RPMI8226 (cell line): ENCODE results near the gene H1-8.

Experiments
- DNase-seq: peaks from one replicate; pipeline ENCODE4 v3.0.0-alpha.2; 2015

H1-8 gene

GRCh38 chr3:129575233-129575996 is 32.4 kb downstream of the H1-8 start:
- no peak for DNase-seq

DNA sequence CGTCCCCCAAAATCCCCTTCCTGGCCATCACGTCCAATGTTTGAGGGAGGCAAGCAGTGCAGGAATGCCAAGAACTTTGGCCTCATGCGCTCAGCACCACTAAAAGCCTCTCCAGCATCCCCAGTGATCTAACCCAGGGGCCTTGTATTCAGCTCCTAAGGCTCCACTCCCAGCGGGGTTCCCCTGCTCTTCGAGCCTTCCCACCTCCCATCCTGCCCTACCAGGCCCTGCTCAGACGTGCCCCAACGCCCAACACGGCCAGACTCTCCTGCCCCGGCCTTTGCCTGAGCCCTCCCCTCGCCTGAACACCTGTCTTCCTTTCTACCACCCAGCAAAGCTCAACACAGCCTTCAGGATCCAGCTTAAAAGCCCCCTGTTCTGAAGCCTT is 33.0 kb downstream of the H1-8 start:
- peak; percentile 42 for DNase-seq

- DNase-seq: peak; percentile 97
Observed at GRCh38 chr3:129576514-129577352, 33.8 kb downstream of the H1-8 start.

DNA sequence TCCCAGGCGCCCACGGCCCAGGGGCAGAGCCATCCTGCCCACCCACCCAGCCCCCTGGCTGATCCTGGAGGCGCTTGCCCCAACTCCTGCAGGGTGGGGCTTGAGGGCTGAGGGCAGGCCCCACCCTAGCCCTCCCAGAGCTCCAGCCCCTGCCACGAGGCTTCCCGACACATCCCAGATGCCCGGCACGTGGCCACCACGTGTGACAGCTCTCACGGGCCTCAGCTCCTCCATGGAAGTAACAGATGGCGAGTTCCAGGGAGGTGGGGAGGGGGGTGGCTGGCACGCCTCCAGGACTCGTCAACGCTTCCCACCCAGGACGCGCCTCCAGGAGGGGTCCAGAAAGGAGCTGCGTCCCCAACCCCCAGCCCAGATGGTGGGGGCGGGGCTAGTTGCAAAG is 34.4 kb downstream of the H1-8 start:
- DNase-seq: peak; percentile 71

GRCh38 chr3:129577925-129578786 is 35.2 kb downstream of the H1-8 start:
- peak; percentile 79 for DNase-seq

DNA sequence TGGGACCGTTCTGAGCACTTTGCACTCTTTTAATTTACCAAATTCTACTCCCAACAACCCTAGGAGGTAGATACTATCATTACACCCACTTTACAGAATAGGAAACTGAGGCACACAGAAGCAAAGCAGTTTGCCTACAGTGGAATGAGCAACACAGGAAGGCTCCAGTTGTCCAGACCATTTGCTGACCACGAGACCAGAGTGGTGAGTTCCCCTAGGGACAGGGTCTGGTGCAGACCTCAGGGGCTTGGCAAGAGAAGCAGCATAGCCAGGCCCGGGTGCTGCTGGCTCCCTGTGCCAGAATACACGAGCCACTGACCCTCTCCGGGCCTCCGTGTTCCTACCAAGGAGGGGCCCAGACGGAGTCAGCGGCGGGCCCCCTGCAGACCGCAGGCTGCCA is 37.0 kb downstream of the H1-8 start:
- DNase-seq: no peak

GRCh38 chr3:129581623-129582022 is 38.6 kb downstream of the H1-8 start:
- no peak for DNase-seq

- no peak for DNase-seq
Observed at GRCh38 chr3:129582799-129583198, 39.8 kb downstream of the H1-8 start.

GRCh38 chr3:129583289-129583688 is 40.3 kb downstream of the H1-8 start:
- DNase-seq: no peak

DNA sequence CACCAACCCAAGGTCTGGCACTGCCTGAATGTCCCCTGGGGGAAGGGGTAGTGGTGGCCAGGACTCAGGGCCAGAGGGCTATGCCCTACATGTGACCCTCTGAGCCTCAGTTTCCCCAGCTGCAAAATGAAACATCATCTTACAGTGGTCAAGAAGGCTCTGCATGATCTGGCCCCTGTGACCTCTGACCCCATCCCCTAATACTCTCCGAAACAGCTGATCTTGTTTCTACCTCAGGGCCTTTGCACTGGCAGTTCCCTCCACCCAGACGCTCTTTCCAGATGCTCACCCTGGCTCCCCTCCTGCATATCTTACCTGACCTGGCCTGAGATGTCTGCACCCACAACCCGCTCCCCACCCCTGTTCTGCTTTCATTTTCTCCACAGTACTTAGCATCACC is 41.7 kb downstream of the H1-8 start:
- DNase-seq: no peak

- DNase-seq: no peak
Observed at GRCh38 chr3:129585949-129586657, 43.1 kb downstream of the H1-8 start.

GRCh38 chr3:129586746-129587430 is 43.9 kb downstream of the H1-8 start:
- no peak for DNase-seq

DNA sequence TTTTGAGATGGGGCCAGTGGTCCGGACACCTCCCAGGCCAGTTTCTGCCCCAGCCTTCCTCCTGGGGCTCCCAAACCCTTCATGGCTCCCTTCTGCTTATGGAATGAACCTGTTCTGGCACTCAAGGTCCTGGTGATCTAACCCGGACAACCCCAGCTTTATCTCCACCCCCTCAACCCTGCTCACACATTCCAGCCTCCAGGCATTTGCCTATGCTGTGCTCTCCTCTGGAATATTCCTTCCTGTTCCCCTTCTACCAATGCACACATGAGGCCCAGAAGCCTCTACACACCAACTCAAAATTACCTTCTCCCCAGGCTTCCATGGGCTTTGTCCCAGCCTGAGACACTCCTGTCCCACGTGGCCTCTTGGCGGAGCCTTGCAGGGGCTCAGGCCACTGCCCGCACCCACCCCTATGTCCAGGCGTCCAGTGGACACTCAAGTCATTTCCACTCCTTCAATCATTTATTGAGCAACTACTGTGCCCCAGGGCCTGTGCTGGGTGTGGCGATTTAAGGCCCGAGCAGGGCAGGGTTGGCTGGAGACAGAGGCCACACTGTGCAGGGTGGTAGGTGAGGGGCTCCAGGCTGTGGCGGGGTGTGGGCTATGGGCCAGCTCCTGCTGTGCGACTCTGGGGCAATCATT is 44.7 kb downstream of the H1-8 start:
- no peak for DNase-seq

GRCh38 chr3:129590215-129590614 is 47.2 kb downstream of the H1-8 start:
- no peak for DNase-seq

DNA sequence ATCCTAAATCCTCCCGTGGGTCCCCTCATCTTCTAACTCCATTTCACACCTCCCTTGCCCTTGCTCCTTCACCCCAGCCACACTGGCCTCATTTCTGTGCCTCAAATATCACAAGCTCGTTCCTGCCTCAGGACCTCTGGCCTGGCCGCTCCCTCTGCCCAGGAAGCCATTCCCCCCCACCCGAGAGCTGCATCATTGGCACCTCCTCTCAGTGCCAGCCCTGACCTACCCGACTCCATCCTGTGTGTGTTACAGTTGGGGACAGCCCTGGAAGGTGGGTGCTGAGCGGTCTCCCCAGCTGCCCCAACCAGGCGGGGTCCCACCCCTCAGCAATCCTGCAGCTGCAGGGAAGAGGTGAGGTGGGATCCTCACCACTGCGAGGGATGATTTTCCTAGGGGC is 49.0 kb downstream of the H1-8 start:
- DNase-seq: no peak

DNA sequence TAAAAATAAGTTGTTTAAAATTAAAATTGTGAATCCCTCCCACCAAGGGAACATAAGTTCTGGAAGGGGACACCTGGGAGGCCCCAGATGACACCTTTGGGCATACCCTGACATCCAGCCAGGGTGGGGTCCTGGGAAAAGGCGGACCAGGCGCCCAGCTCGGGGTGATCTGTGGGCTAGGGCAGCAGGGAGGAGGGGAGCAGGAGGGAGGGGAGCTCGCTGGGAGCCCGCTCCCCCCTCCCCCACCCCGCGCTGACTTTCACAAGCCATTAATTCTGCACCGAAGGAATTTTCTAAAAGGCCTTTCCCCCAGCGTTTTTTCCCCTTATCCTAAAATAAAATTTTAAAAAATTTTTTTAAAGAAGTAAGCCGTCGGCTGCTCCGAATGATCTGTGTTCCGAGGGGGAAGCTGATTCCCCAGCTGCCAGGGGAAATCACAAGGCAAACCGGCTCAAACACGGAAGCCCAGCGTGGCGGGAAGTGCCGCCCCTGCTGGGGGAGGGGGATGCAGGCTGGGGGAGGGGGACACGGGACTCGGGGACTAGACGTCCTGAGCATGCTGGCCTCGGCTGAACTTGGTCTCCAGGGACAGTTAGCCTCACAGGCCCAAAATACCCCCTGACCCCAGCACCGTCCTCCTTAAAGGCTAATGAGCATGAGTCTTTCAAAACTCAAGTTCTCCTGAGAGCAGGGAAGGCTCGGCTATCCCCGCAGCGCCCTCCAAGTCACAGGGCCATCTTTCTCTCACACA is 49.6 kb downstream of the H1-8 start:
- no peak for DNase-seq

DNA sequence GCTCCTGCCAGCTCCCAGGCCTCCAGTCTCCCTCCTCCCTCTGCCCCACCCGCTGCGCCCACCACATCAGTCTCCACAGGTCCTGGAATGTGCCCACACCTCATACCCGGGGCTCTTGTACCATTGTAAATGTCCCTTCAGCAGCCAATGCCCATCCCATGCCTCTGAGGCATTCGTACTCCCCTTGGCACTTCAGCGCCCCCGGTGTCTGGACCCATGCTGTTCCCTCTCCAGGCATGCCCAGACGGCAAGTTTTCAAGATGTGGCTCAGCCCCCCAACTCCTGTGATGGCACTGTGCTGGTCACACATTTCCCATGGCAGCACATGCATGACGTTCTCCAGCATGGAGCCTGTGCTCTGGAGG is 50.2 kb downstream of the H1-8 start:
- no peak for DNase-seq

DNA sequence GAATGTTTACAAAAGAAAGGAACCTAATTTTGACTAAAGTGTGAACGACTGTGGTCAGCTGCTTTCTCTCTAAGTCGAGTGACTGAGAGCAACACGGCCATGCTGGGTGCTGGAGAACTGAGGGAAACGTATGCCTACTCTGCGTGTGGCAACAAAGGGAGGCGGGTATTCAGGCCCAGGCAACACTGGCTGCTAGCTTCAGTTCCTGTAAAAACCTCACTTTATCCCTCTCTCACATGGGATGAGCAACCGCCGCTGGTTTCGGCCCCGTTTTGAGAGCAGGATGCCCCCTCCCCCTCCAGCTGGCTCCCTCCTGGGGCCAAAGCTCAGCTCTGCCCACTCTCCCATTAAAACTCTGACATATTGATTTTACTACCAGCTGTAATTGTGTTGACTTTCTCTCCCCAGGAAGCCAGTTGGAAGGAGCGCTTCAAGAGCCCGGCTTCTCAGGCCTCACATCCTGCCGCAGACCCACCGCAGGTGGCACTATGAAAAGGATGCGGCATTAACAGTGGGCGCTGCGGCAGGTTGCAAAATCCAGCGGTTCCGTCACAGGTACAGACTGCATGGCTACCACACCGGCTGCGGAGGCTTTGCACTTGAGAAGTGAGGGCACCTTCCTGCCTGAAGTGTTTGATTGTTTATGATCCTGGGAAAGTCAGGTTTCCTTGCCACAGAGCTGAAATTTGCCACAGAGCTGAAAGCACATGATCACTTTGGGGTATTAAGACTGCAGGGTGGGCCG is 50.8 kb downstream of the H1-8 start:
- no peak for DNase-seq

DNA sequence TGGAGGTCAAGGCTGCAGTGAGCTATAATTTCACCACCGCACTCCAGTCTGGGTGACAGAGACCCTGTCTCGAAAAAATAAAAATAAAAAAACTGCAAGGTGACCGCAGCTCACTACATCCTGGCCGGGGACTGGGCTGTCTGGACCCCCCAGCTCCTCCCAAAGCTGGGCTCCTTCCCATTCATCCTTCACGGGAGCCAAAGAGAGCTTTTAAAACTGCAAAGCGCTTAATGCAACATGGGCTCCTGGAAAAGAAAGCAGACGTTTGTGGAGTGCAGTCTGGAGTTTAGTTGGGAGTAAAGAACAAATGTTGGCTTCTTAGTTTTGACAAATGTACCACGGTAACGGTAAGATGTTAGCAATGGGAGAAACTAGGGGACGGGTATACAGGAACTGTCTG is 51.4 kb downstream of the H1-8 start:
- DNase-seq: no peak

DNA sequence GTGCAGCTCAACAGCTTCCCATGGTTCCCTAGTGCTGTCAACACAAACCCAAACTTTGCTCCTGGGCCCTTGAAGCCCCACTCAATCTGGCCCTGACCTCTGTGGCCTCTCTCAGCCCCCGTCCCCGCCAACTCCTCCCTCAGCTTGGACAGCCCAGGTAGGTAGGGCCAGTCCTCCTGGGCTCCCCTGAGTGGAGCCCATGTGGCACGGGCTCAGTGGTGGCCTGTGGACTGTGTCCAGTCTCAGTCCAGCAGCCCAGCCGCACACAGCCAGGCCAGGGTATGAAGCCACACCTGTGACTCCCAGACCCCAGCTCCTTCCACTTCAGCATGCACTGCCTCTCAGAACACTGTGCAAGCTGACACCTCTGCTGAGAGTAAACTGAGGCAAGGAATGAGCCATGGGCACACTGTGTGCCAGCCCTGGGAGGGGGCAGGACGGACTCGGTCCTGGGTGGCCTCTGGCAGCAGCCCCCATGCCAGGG is 52.0 kb downstream of the H1-8 start:
- DNase-seq: no peak
